H1 (cell line): ENCODE measurements around the gene DENND10. TPM values are rescaled to one million over a fixed set of nuclear protein-coding genes. Genes with fewer than 3 reads are reported as not detected.

Experiments
- FOSL1 ChIP-seq: IDR thresholded peaks from 2 replicates; pipeline ENCODE4 v1.6.1; 2011; ENCODE audit warnings: mild to moderate bottlenecking, low read depth, low read length, moderate library complexity; ENCODE audit not compliant: insufficient read depth
- GTF2F1 ChIP-seq: IDR thresholded peaks from 2 replicates; pipeline ENCODE4 v1.6.1; 2012; ENCODE audit warnings: low read depth, low read length, improper control_type of control experiment, borderline replicate concordance
- KDM5A ChIP-seq: fragments of 200-600 bp; IDR thresholded peaks from 2 replicates; pipeline ENCODE4 v1.7.1; 2012; ENCODE audit warnings: mild to moderate bottlenecking, low read length, inconsistent platforms, mixed read lengths
- MAFK ChIP-seq: IDR thresholded peaks from 2 replicates; pipeline ENCODE4 v1.6.1; 2012; ENCODE audit warnings: low read depth, mild to moderate bottlenecking, improper control_type of control experiment, low read length
- TAF7 ChIP-seq: optimal IDR thresholded peaks from 2 replicates; pipeline ENCODE3; 2011; ENCODE audit warnings: low read depth, mild to moderate bottlenecking, inconsistent platforms, low read length, moderate library complexity, borderline replicate concordance
- polyA plus RNA-seq, 7 experiments: library from polyadenylated mRNA; depleted of rRNA in 3 of 7; stranded (reverse) in 5 of 7; unstranded in 2 of 7; fragments of >200 nt in 5 of 7; fragments of 200-250 nt in 2 of 7; gene quantifications; 1 replicate in 5 of 7; 2 replicates in 1 of 7; 4 replicates in 1 of 7; pipeline versions ENCODE4 v1.2.1 to v1.2.3, GENCODE V29; 2011 to 2013; ENCODE audit warnings: missing spikeins in 2 of 7, mixed read lengths in 2 of 7
- total RNA-seq: library from RNA; stranded (reverse); fragmentation: NEBNext Ultra II Directional; extraction: Animal tissue kit (Norgen Biotek cat#: 25700); gene quantifications from 2 replicates; pipeline ENCODE4 v1.2.1, GENCODE V29; 2021

DENND10 gene
- total and polyA plus RNA-seq, 2 of the 8 experiments (the other 6 are each of a cell fraction or from before 2014, with no cell fraction given) = 49.3 to 64.4 TPM

GRCh38 chr10:119131512-119132240 is 27.8 kb downstream of the DENND10 start (continued):
- TF ChIP-seq FOSL1 (no peak), MAFK (no peak), TAF7 (no peak), GTF2F1 (no peak), KDM5A (no peak)
- TF ChIP-seq, all 59 proteins: peak for 0
